H1 (cell line): Measurements from ENCODE around the gene LPP. TPM values are rescaled to one million over a fixed set of nuclear protein-coding genes. Genes with fewer than 3 reads are reported as not detected.

ENCODE experiments used
- CBX8 ChIP-seq: fragments of 300-800, 300-1000 bp; sonication (generic); IDR thresholded peaks from 2 replicates; pipeline ENCODE4 v1.7.1; 2016; ENCODE audit warnings: low read depth, low read length, borderline replicate concordance
- CHD1 ChIP-seq: IDR thresholded peaks from 2 replicates; pipeline ENCODE4 v1.6.1; 2012; ENCODE audit warnings: low read depth, low read length, improper control_type of control experiment
- JUN ChIP-seq: IDR thresholded peaks from 2 replicates; pipeline ENCODE4 v1.6.1; 2011; ENCODE audit warnings: low read depth, mild to moderate bottlenecking, improper control_type of control experiment, low read length
- SP2 ChIP-seq: IDR thresholded peaks from 2 replicates; pipeline ENCODE4 v1.6.1; 2012; ENCODE audit warnings: mild to moderate bottlenecking, low read length, inconsistent platforms
- SRF ChIP-seq: IDR thresholded peaks from 2 replicates; pipeline ENCODE4 v1.6.1; 2011; ENCODE audit warnings: mild to moderate bottlenecking, low read depth, low read length, moderate library complexity
- TAF1 ChIP-seq: IDR thresholded peaks from 2 replicates; pipeline ENCODE4 v1.6.1; 2011; ENCODE audit warnings: mild to moderate bottlenecking, low read depth, low read length
- polyA plus RNA-seq, 7 experiments: library from polyadenylated mRNA; depleted of rRNA in 3 of 7; stranded (reverse) in 5 of 7; unstranded in 2 of 7; fragments of >200 nt in 5 of 7; fragments of 200-250 nt in 2 of 7; gene quantifications; 1 replicate in 5 of 7; 2 replicates in 1 of 7; 4 replicates in 1 of 7; pipeline versions ENCODE4 v1.2.1 to v1.2.3, GENCODE V29; 2011 to 2013; ENCODE audit warnings: missing spikeins in 2 of 7, mixed read lengths in 2 of 7
- total RNA-seq: library from RNA; stranded (reverse); fragmentation: NEBNext Ultra II Directional; extraction: Animal tissue kit (Norgen Biotek cat#: 25700); gene quantifications from 2 replicates; pipeline ENCODE4 v1.2.1, GENCODE V29; 2021

Gene LPP
- total and polyA plus RNA-seq, 2 of the 8 experiments (the other 6 are each of a cell fraction or from before 2014, with no cell fraction given) = 10.0 to 53.3 TPM

DNA sequence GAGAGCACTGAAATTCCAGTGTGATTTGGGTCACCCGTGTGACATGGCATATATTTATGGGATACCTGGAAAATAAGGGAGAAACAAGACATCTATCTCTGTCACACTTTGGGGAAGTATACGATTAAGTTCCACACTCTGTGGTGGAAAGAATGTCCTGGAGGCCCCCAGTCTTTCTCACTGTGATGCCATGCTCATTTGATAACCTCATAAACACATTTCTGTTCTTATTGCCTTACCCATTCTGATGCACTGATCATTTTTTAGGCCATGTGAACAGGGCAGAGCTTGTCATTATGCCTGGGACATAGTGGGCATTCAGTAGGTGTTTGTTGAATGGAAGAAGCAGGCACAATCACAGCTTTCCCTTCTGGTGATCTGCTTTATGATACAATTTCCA is 668.5 kb downstream of the LPP start (continued):
- TF ChIP-seq JUN (no peak), SRF (no peak), CHD1 (no peak), TAF1 (no peak), SP2 (no peak), CBX8 (no peak)
- TF ChIP-seq, all 59 proteins: peak for 0
